ENCODE measurements around the gene CNOT8. TPM values are rescaled to one million over a fixed set of nuclear protein-coding genes. Genes with fewer than 3 reads are reported as not detected.

CNOT8 gene
- polyA plus RNA-seq, 1 of the 3 experiments (the other 2 are of a cell fraction), result 45.3 TPM

GRCh38 chr5:154881986-154882385 is 23.6 kb downstream of the CNOT8 start:
- ChIA-PET CTCF (no interaction called here), POLR2A (no interaction called here)
- Histone ChIP-seq H4K20me1 (ENCODE audit: insufficient read depth) (no peaks in the 10 kb centered on the region), H3K79me2 (ENCODE audit: insufficient read depth) (no peaks in the 10 kb centered on the region), H3K4me3 (ENCODE audit: low read depth in 2 of 2, low read length in 1 of 2) (no peak overlapping the region), H3K9me3 (peaks cover 19% of the 10 kb centered on the region; the same call in 1 of the 2 replicates), H3K27ac (ENCODE audit: low read depth in 2 of 2, low read length in 1 of 2) (no peak overlapping the region), H3K4me2 (no peak overlapping the region), H3K9ac (no peak overlapping the region), H2AFZ (ENCODE audit: low read depth) (no peak overlapping the region), H3K27me3 (ENCODE audit: insufficient read depth) (no peaks in the 10 kb centered on the region), H3K9me2 (no peaks in the 10 kb centered on the region), H3K36me3 (replicated peaks in 1 of 2; ENCODE audit: control insufficient read depth in 1 of 2, insufficient read depth in 2 of 2, low read length in 1 of 2) (peaks cover 21 to 32% of the 10 kb centered on the region in 2 experiments), H3F3A (replicated peaks; ENCODE audit: insufficient read depth) (peaks cover 8% of the 10 kb centered on the region), H3K4me1 (ENCODE audit: control insufficient read depth in 1 of 2, insufficient read depth in 2 of 2, low read depth in 1 of 2, low read length in 1 of 2) (no peaks in the 10 kb centered on the region)
- TF ChIP-seq NRF1 (IDR thresholded peaks at IDR 0.05; ENCODE audit: low read depth, low read length) (no peak), USF1 (IDR thresholded peaks at IDR 0.05; ENCODE audit: borderline replicate concordance, low read depth) (no peak), FOSL2 (IDR thresholded peaks at IDR 0.05; ENCODE audit: borderline replicate concordance, low read depth) (no peak), RFX5 (IDR thresholded peaks at IDR 0.05; ENCODE audit: low read length) (no peak), YY1 (IDR thresholded peaks at IDR 0.05; ENCODE audit: low read depth) (no peak), RAD21 (IDR thresholded peaks at IDR 0.05; ENCODE audit: low read length) (no peak), POLR2AphosphoS5 (IDR thresholded peaks at IDR 0.05; ENCODE audit: low read depth, low read length) (no peak), ZBTB33 (IDR thresholded peaks at IDR 0.05; ENCODE audit: borderline replicate concordance, low read depth) (no peak), RXRA (IDR thresholded peaks at IDR 0.05; ENCODE audit: borderline replicate concordance, low read depth) (no peak), IRF3 (IDR thresholded peaks at IDR 0.05; ENCODE audit: low read depth, low read length) (no peak), GATA2 (CRISPR knock-in tag; IDR thresholded peaks at IDR 0.05) (no peak), USF2 (IDR thresholded peaks at IDR 0.05; ENCODE audit: borderline replicate concordance, low read depth, low read length) (no peak), TCF12 (IDR thresholded peaks at IDR 0.05) (no peak), SMC3 (IDR thresholded peaks at IDR 0.05; ENCODE audit: low read depth, low read length) (no peak)
- no peak for DNase-seq
- 89% methylated on average over 4 of the region's 4 CpGs for WGBS (ENCODE audit: low lambda C conversion rate)
